Esophagus muscularis mucosa (tissue), 4 donors: Measurements from ENCODE around the gene FDPS. TPM values are rescaled to one million over a fixed set of nuclear protein-coding genes. Genes with fewer than 3 reads are reported as not detected.
A peak's percentile ranks its signal among the peaks of the same experiment; 100 is the strongest.

ENCODE experiments used
- DNase-seq: peaks from one replicate; pipeline ENCODE4 v3.0.0-alpha.2; 2017; ENCODE audit errors: extremely low spot score
- H3K27ac ChIP-seq, 4 donors: fragments of 200-600 bp; sonication (generic); replicated peaks in 1 of 4; 1 replicate in 3 of 4; 2 replicates in 1 of 4; pipeline ENCODE4 v1.5.1; 2016 to 2019; ENCODE audit warnings: mild to moderate bottlenecking in 1 of 4
- H3K27me3 ChIP-seq, 4 donors: fragments of 200-600 bp; sonication (generic); one replicate each; pipeline versions ENCODE4 v1.5.1 to v1.6.0; 2016 to 2019
- H3K36me3 ChIP-seq, 4 donors: fragments of 200-600 bp; sonication (generic); one replicate each; pipeline ENCODE4 v1.5.1; 2016 to 2019
- H3K4me1 ChIP-seq, 4 donors: fragments of 200-600 bp; sonication (generic); one replicate each; pipeline ENCODE4 v1.5.1; 2016 to 2019
- H3K4me3 ChIP-seq, 4 donors: fragments of 200-600 bp; sonication (generic); 1 replicate in 2 of 4; 2 replicates in 2 of 4; pipeline ENCODE4 v1.5.1; 2016 to 2019; ENCODE audit warnings: mild to moderate bottlenecking in 4 of 4, moderate library complexity in 1 of 4
- H3K9me3 ChIP-seq, 4 donors: fragments of 200-600 bp; sonication (generic); 1 replicate in 3 of 4; 2 replicates in 1 of 4; pipeline ENCODE4 v1.5.1; 2016 to 2019
- CTCF ChIP-seq, 3 experiments: fragments of 200-600 bp in 2 of 3; fragments of 450-650 bp in 1 of 3; sonication (generic) in 2 of 3; IDR thresholded peaks; one replicate each; pipeline ENCODE4 v1.5.1; 2017 to 2019; ENCODE audit warnings: antibody characterized with exemption in 3 of 3, mild to moderate bottlenecking in 2 of 3, moderate library complexity in 1 of 3
- EP300 ChIP-seq: sonication (generic); formaldehyde crosslinking; IDR thresholded peaks from one replicate; pipeline ENCODE4 v1.6.1; 2017; ENCODE audit warnings: antibody characterized with exemption
- POLR2A ChIP-seq: fragments of 450-650 bp; IDR thresholded peaks from one replicate; pipeline ENCODE4 v1.6.1; 2017; ENCODE audit warnings: antibody characterized with exemption, moderate library complexity, mild to moderate bottlenecking, low read depth
- POLR2AphosphoS5 ChIP-seq, 2 donors: sonication (generic); formaldehyde crosslinking; IDR thresholded peaks; one replicate each; pipeline ENCODE4 v1.6.1; 2017; ENCODE audit warnings: antibody characterized with exemption in 2 of 2
- WGBS: methylation state at CpG from one replicate; pipeline ENCODE4 v1.1.5; 2018; 5-methylcytosine and 5-hydroxymethylcytosine counted together
- intact Hi-C: fragments of 100-400 bp; cut with DNase I; formaldehyde crosslinking; loops from one replicate; pipeline ENCODE4 v1.15.1; 2023
- total RNA-seq, 4 donors: library from RNA; depleted of rRNA; stranded (reverse); fragments of >200 nt; gene quantifications; one replicate each; pipeline versions ENCODE4 v1.1.0 to v1.2.1, GENCODE V29; 2016

Gene FDPS
- total RNA-seq, 4 donors from 2014 or later = 70.2 to 97.2 (median 82.0) TPM

DNA sequence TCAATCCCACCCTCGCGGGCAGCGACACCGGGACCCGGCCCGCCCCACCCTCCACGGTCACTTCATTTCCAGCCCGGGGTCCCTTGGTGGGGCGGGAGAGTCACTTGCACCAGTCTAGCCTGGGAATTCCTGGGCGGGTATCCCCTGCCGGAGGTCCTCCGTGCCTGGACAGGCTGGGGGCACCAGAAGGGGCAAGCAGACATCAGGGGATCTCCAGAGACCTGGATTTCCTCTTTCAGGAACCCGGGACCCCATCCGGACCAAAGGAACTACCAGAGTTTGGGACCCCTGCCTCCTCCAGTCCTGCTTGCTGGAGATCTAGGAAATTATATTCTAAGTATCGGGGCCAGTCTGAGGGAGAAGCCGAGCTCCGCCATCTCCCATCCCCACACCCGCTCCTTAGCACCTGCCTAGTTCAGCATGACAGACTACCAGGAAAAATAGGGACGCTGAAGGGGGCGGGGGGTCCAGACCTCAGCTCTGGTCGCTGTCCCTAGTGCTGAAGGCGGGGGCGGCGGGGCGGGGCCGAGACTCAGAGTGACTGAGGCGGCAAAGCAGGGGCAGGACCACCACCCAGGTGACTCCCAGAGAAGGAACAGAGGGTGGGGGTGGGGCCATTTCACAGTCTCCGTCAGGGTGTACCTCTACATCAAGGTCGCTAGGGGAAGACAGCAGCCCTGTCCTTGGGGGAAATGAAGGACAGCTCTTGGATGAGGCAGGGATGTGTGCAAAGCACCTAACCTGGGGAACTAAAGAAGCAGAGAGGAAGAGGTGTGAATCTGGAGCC, 30.6 kb upstream of the FDPS start:
- H3K4me3 ChIP-seq = peak overlapping the region; percentile 71 to 84 (median 77)
- peak overlapping the region; percentile 74 to 85 (median 78) for H3K27ac ChIP-seq
- intact Hi-C loops = loop anchor here (2.0 to 5.0 kb wide), 2 partner anchors 43 to 314 kb away; partner anchors contain the start of gene RUSC1

GRCh38 chr1:155278689-155279160, 29.9 kb upstream of the FDPS start:
- H3K36me3 ChIP-seq = peaks cover 0 to 9% (median 0%) of the 10 kb centered on the region in 4 donors
- H3K27me3 ChIP-seq = no peaks in the 10 kb centered on the region
- 55% methylated on average over 10 of the region's 10 CpGs for WGBS
- H3K9me3 ChIP-seq = no peaks in the 10 kb centered on the region
- intact Hi-C loops = loop anchor here (2.0 to 5.0 kb wide), 2 partner anchors 42 to 314 kb away; partner anchors contain the start of gene RUSC1
- no peak overlapping the region for H3K27ac ChIP-seq
- no peak for DNase-seq
- peaks cover 18 to 31% (median 26%) of the 10 kb centered on the region in 4 donors for H3K4me1 ChIP-seq
- H3K4me3 ChIP-seq = peak overlapping the region in 1 of 4 donors; percentile 82
- no peak for TF ChIP-seq EP300
- no peak for TF ChIP-seq CTCF (IDR thresholded peaks at IDR 0.05)
- TF ChIP-seq POLR2A = no peak
- TF ChIP-seq POLR2AphosphoS5 (IDR thresholded peaks at IDR 0.05) = no peak

More for the DNA sequence above, 30.6 kb upstream of the FDPS start:
- H3K4me1 ChIP-seq = peaks cover 18 to 34% (median 29%) of the 10 kb centered on the region in 4 donors
- H3K36me3 ChIP-seq = peaks cover 0 to 6% (median 0%) of the 10 kb centered on the region in 4 donors
- TF ChIP-seq POLR2A (no peak), CTCF (IDR thresholded peaks at IDR 0.05) (peak in 2 of 3 experiments; percentile 15 to 30), POLR2AphosphoS5 (IDR thresholded peaks at IDR 0.05) (no peak), EP300 (no peak)
- DNase-seq = no peak
- H3K27me3 ChIP-seq = no peaks in the 10 kb centered on the region
- WGBS = under 1% methylated on average over 15 of the region's 29 CpGs
- no peaks in the 10 kb centered on the region for H3K9me3 ChIP-seq

- Histone ChIP-seq H3K27me3 (no peaks in the 10 kb centered on the region), H3K36me3 (peaks cover 0 to 11% (median 0%) of the 10 kb centered on the region in 4 donors), H3K4me3 (no peak overlapping the region), H3K4me1 (peaks cover 18 to 28% (median 23%) of the 10 kb centered on the region in 4 donors), H3K9me3 (no peaks in the 10 kb centered on the region), H3K27ac (no peak overlapping the region)
- intact Hi-C loops = loop anchor here (2.0 to 5.0 kb wide), 2 partner anchors 42 to 313 kb away; partner anchors contain the start of gene RUSC1
- WGBS = 76% methylated on average over 2 of the region's 2 CpGs
- no peak for TF ChIP-seq POLR2AphosphoS5 (IDR thresholded peaks at IDR 0.05)
- no peak for TF ChIP-seq CTCF (IDR thresholded peaks at IDR 0.05)
- TF ChIP-seq POLR2A = no peak
- TF ChIP-seq EP300 = no peak
- DNase-seq = no peak
Observed at GRCh38 chr1:155279268-155279667, 29.4 kb upstream of the FDPS start.

DNA sequence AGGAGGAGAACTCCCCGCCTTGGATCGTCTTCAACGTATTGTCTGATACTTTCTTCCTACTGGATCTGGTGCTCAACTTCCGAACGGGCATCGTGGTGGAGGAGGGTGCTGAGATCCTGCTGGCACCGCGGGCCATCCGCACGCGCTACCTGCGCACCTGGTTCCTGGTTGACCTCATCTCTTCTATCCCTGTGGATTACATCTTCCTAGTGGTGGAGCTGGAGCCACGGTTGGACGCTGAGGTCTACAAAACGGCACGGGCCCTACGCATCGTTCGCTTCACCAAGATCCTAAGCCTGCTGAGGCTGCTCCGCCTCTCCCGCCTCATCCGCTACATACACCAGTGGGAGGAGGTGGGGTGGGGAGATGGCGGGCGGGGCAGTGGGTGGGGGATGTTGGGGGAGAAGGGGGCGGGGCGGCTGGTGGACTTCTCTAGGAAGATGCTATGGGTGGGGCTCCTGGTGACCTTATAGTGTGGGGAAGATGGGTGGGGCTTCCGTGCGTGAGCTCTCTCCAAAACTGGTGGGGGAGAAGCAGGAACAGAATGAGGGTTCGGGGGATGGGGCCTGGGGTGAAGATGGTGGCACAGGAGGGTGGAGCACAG, 26.1 kb upstream of the FDPS start:
- no peaks in the 10 kb centered on the region for H3K9me3 ChIP-seq
- H3K36me3 ChIP-seq = peaks cover 0 to 11% (median 0%) of the 10 kb centered on the region in 4 donors
- 95% methylated on average over 29 of the region's 29 CpGs for whole genome bisulfite sequencing
- TF ChIP-seq POLR2AphosphoS5 (IDR thresholded peaks at IDR 0.05) (no peak), EP300 (no peak), CTCF (IDR thresholded peaks at IDR 0.05) (no peak), POLR2A (no peak)
- H3K4me3 ChIP-seq = no peak overlapping the region
- intact Hi-C loops = no loop called here
- H3K27ac ChIP-seq = no peak overlapping the region
- peaks cover 9 to 17% (median 12%) of the 10 kb centered on the region in 4 donors for H3K4me1 ChIP-seq
- H3K27me3 ChIP-seq = no peaks in the 10 kb centered on the region
- DNase-seq = no peak
